ENCODE measurements around the gene EXOC2.

EXOC2 gene

DNA sequence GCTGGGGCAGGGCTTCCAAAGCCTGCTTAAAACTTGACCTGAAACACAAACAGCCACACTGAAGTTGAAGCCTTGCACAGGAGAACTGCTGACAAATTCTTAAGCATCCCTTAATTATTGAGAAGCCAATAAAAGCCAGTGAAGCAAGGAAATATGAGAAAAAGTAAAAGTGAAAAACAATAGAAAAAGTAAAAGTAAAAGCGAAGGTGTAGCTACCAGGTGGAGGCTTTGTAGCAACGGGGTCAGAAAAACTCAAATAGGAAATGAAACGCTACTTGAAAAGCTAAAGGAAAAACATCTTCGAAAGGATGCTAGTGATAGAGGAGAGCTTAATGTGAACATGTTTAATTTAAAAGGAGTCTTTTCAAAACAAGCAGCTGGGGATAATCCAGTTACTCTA is 203.9 kb downstream of the EXOC2 start:
- Histone ChIP-seq H3K4ac (ENCODE audit: low read depth in 1 of 2, low read length in 2 of 2) (no peak overlapping the region), H2BK15ac (ENCODE audit: low read depth, poor library complexity, severe bottlenecking) (no peak overlapping the region), H3K27me3 (ENCODE audit: control insufficient read depth in 1 of 2, insufficient read depth in 1 of 2, low read length in 2 of 2) (no peaks in the 10 kb centered on the region), H3K18ac (ENCODE audit: low read depth in 1 of 2, low read length in 2 of 2) (no peak overlapping the region), H2BK5ac (ENCODE audit: low read depth, low read length, poor library complexity, severe bottlenecking) (no peak overlapping the region), H2BK12ac (ENCODE audit: low read length in 2 of 2) (no peak overlapping the region), H3K23ac (ENCODE audit: low read length in 2 of 2) (no peak overlapping the region), H3K36me3 (ENCODE audit: control insufficient read depth in 1 of 2, insufficient read depth in 2 of 2, low read depth in 1 of 2, low read length in 2 of 2) (peaks cover 21 to 71% of the 10 kb centered on the region in 2 experiments), H3K79me1 (replicated peaks; ENCODE audit: low read length, poor library complexity, severe bottlenecking) (no peaks in the 10 kb centered on the region), H2AK5ac (ENCODE audit: low read length, severe bottlenecking) (no peak overlapping the region), H3K9me3 (ENCODE audit: control insufficient read depth, low read length) (peaks cover 9% of the 10 kb centered on the region), H3K14ac (ENCODE audit: low read length in 2 of 2) (no peak overlapping the region), H3K4me3 (ENCODE audit: insufficient read depth in 1 of 2, low read depth in 1 of 2, low read length in 2 of 2) (no peak overlapping the region), H4K91ac (ENCODE audit: low read length) (no peak overlapping the region), H3K27ac (ENCODE audit: low read length, poor library complexity, severe bottlenecking) (no peak overlapping the region), H2BK120ac (ENCODE audit: low read depth, low read length) (no peak overlapping the region), H3K9ac (ENCODE audit: low read length) (no peak overlapping the region), H4K8ac (ENCODE audit: low read length) (no peak overlapping the region), H2AFZ (ENCODE audit: low read depth, low read length) (no peak overlapping the region), H3K4me2 (ENCODE audit: low read length, poor library complexity, severe bottlenecking) (no peak overlapping the region), H3K4me1 (ENCODE audit: control insufficient read depth, insufficient read depth, low read depth, low read length) (no peaks in the 10 kb centered on the region)
- DNase-seq: no peak
- WGBS: 96% methylated on average over 4 of the region's 4 CpGs

GRCh38 chr6:487956-488355 is 205.0 kb downstream of the EXOC2 start:
- H2AK5ac ChIP-seq (ENCODE audit: low read length, severe bottlenecking): no peak overlapping the region
- no peak for DNase-seq
- no peaks in the 10 kb centered on the region for H3K27me3 ChIP-seq (ENCODE audit: control insufficient read depth in 1 of 2, insufficient read depth in 1 of 2, low read length in 2 of 2)
- H3K27ac ChIP-seq (ENCODE audit: low read length, poor library complexity, severe bottlenecking): no peak overlapping the region
- H2BK15ac ChIP-seq (ENCODE audit: low read depth, poor library complexity, severe bottlenecking): no peak overlapping the region
- H3K36me3 ChIP-seq (ENCODE audit: control insufficient read depth in 1 of 2, insufficient read depth in 2 of 2, low read depth in 1 of 2, low read length in 2 of 2): peaks cover 21 to 67% of the 10 kb centered on the region in 2 experiments
- no peak overlapping the region for H3K14ac ChIP-seq (ENCODE audit: low read length in 2 of 2)
- no peak overlapping the region for H3K9ac ChIP-seq (ENCODE audit: low read length)
- H2BK120ac ChIP-seq (ENCODE audit: low read depth, low read length): no peak overlapping the region
- no peaks in the 10 kb centered on the region for H3K4me1 ChIP-seq (ENCODE audit: control insufficient read depth, insufficient read depth, low read depth, low read length)
- no peak overlapping the region for H3K23ac ChIP-seq (ENCODE audit: low read length in 2 of 2)
- H2BK12ac ChIP-seq (ENCODE audit: low read length in 2 of 2): peak overlapping the region in 1 of 2 experiments; percentile 34
- over 99% methylated on average over 13 of the region's 13 CpGs for WGBS
- peaks cover 9% of the 10 kb centered on the region for H3K9me3 ChIP-seq (ENCODE audit: control insufficient read depth, low read length)
- no peak overlapping the region for H3K18ac ChIP-seq (ENCODE audit: low read depth in 1 of 2, low read length in 2 of 2)
- no peak overlapping the region for H2AFZ ChIP-seq (ENCODE audit: low read depth, low read length)
- H4K91ac ChIP-seq (ENCODE audit: low read length): peak overlapping the region; percentile 82
- H2BK5ac ChIP-seq (ENCODE audit: low read depth, low read length, poor library complexity, severe bottlenecking): no peak overlapping the region
- H3K4me2 ChIP-seq (ENCODE audit: low read length, poor library complexity, severe bottlenecking): no peak overlapping the region
- H3K4ac ChIP-seq (ENCODE audit: low read depth in 1 of 2, low read length in 2 of 2): no peak overlapping the region
- no peaks in the 10 kb centered on the region for H3K79me1 ChIP-seq (replicated peaks; ENCODE audit: low read length, poor library complexity, severe bottlenecking)
- peak overlapping the region in 1 of 2 experiments; percentile 1 for H3K4me3 ChIP-seq (ENCODE audit: insufficient read depth in 1 of 2, low read depth in 1 of 2, low read length in 2 of 2)
- H4K8ac ChIP-seq (ENCODE audit: low read length): no peak overlapping the region

DNA sequence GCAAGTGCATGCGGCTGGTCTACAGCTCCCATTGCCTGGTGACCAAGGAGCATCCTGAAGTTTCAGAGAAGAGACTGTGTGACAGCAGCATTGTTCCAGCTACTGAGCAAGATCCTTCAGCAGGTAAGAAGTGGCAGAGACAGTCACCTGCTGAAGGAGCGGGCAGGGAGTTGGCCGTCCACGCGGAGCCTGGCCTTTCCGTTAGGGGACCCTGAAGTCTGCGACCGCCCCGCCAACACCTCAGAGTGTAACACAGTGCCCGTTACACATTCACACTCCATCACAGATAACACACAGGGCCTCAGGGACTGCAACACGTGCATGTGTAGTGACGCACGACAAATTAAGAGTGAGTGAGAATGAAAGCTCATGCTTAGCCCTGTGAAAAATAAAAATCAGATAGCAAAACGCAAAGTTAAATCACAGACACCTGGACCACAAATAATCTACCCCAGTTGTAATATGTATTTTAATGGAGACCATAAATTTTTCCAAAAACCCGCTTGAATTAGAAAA is 207.2 kb downstream of the EXOC2 start:
- no peak overlapping the region for H2BK5ac ChIP-seq (ENCODE audit: low read depth, low read length, poor library complexity, severe bottlenecking)
- no peak overlapping the region for H4K8ac ChIP-seq (ENCODE audit: low read length)
- no peak overlapping the region for H3K4ac ChIP-seq (ENCODE audit: low read depth in 1 of 2, low read length in 2 of 2)
- no peaks in the 10 kb centered on the region for H3K27me3 ChIP-seq (ENCODE audit: control insufficient read depth in 1 of 2, insufficient read depth in 1 of 2, low read length in 2 of 2)
- WGBS: 99% methylated on average over 8 of the region's 15 CpGs
- H4K91ac ChIP-seq (ENCODE audit: low read length): no peak overlapping the region
- H2AFZ ChIP-seq (ENCODE audit: low read depth, low read length): no peak overlapping the region
- no peak overlapping the region for H3K4me2 ChIP-seq (ENCODE audit: low read length, poor library complexity, severe bottlenecking)
- no peaks in the 10 kb centered on the region for H3K4me1 ChIP-seq (ENCODE audit: control insufficient read depth, insufficient read depth, low read depth, low read length)
- no peak overlapping the region for H3K18ac ChIP-seq (ENCODE audit: low read depth in 1 of 2, low read length in 2 of 2)
- H2BK12ac ChIP-seq (ENCODE audit: low read length in 2 of 2): no peak overlapping the region
- H3K4me3 ChIP-seq (ENCODE audit: insufficient read depth in 1 of 2, low read depth in 1 of 2, low read length in 2 of 2): no peak overlapping the region
- H2AK5ac ChIP-seq (ENCODE audit: low read length, severe bottlenecking): no peak overlapping the region
- H3K9me3 ChIP-seq (ENCODE audit: control insufficient read depth, low read length): no peaks in the 10 kb centered on the region
- no peak overlapping the region for H3K14ac ChIP-seq (ENCODE audit: low read length in 2 of 2)
- DNase-seq: no peak
- H3K36me3 ChIP-seq (ENCODE audit: control insufficient read depth in 1 of 2, insufficient read depth in 2 of 2, low read depth in 1 of 2, low read length in 2 of 2): peaks cover 21 to 55% of the 10 kb centered on the region in 2 experiments
- H2BK15ac ChIP-seq (ENCODE audit: low read depth, poor library complexity, severe bottlenecking): no peak overlapping the region
- H3K27ac ChIP-seq (ENCODE audit: low read length, poor library complexity, severe bottlenecking): no peak overlapping the region
- no peaks in the 10 kb centered on the region for H3K79me1 ChIP-seq (replicated peaks; ENCODE audit: low read length, poor library complexity, severe bottlenecking)
- H3K23ac ChIP-seq (ENCODE audit: low read length in 2 of 2): no peak overlapping the region
- H2BK120ac ChIP-seq (ENCODE audit: low read depth, low read length): no peak overlapping the region
- no peak overlapping the region for H3K9ac ChIP-seq (ENCODE audit: low read length)

- Histone ChIP-seq H3K9me3 (ENCODE audit: control insufficient read depth, low read length) (no peaks in the 10 kb centered on the region), H4K91ac (ENCODE audit: low read length) (no peak overlapping the region), H3K4me3 (ENCODE audit: insufficient read depth in 1 of 2, low read depth in 1 of 2, low read length in 2 of 2) (no peak overlapping the region), H2BK5ac (ENCODE audit: low read depth, low read length, poor library complexity, severe bottlenecking) (no peak overlapping the region), H3K27me3 (ENCODE audit: control insufficient read depth in 1 of 2, insufficient read depth in 1 of 2, low read length in 2 of 2) (no peaks in the 10 kb centered on the region), H2BK15ac (ENCODE audit: low read depth, poor library complexity, severe bottlenecking) (no peak overlapping the region), H2BK120ac (ENCODE audit: low read depth, low read length) (no peak overlapping the region), H3K27ac (ENCODE audit: low read length, poor library complexity, severe bottlenecking) (no peak overlapping the region), H4K8ac (ENCODE audit: low read length) (no peak overlapping the region), H3K4me2 (ENCODE audit: low read length, poor library complexity, severe bottlenecking) (no peak overlapping the region), H3K4me1 (ENCODE audit: control insufficient read depth, insufficient read depth, low read depth, low read length) (no peaks in the 10 kb centered on the region), H3K14ac (ENCODE audit: low read length in 2 of 2) (no peak overlapping the region), H2AFZ (ENCODE audit: low read depth, low read length) (no peak overlapping the region), H3K9ac (ENCODE audit: low read length) (no peak overlapping the region), H3K18ac (ENCODE audit: low read depth in 1 of 2, low read length in 2 of 2) (no peak overlapping the region), H2BK12ac (ENCODE audit: low read length in 2 of 2) (no peak overlapping the region), H3K79me1 (replicated peaks; ENCODE audit: low read length, poor library complexity, severe bottlenecking) (no peaks in the 10 kb centered on the region), H3K23ac (ENCODE audit: low read length in 2 of 2) (no peak overlapping the region), H2AK5ac (ENCODE audit: low read length, severe bottlenecking) (no peak overlapping the region), H3K4ac (ENCODE audit: low read depth in 1 of 2, low read length in 2 of 2) (no peak overlapping the region), H3K36me3 (ENCODE audit: control insufficient read depth in 1 of 2, insufficient read depth in 2 of 2, low read depth in 1 of 2, low read length in 2 of 2) (peaks cover 21 to 45% of the 10 kb centered on the region in 2 experiments)
- WGBS: 97% methylated on average over 6 of the region's 6 CpGs
- no peak for DNase-seq
These were observed 208.2 kb downstream of the EXOC2 start for GRCh38 chr6:484746-485145.

Measured in mesenchymal stem cell (in vitro differentiated cells and primary cell).